ENCODE results near the gene STXBP1. TPM values are rescaled to one million over a fixed set of nuclear protein-coding genes. Genes with fewer than 3 reads are reported as not detected.

The STXBP1 gene
- total RNA-seq, 2 donors from 2014 or later: 32.2 to 47.6 TPM

DNA sequence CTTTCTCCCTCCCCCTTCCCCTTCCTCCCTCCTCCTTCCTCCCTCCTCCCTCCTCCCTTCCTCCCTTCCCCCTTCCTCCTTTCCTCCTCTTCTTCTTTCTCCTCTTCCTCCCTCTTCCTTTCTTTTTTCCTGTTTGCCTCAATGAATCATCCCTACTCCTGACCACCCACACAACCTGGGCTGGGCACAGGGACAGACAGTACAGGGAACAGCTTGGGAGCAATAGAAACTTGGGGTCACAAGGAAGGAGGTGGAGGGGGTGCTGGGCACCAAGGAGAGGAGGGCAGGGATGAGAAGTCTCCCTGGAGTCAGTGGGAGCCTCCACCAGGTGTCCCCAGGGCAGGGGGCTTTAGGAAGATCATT lies 108.8 kb downstream of the STXBP1 start:
- Histone ChIP-seq H3K4me1 (replicated peaks) (no peaks in the 10 kb centered on the region), H3K4me3 (no peak overlapping the region), H3K27me3 (replicated peaks; ENCODE audit: insufficient read depth) (no peaks in the 10 kb centered on the region), H3K36me3 (no peaks in the 10 kb centered on the region), H3K27ac (no peak overlapping the region), H3K9me3 (no peaks in the 10 kb centered on the region)
- intact Hi-C loops (cut with DNase I): no loop called here
- TF ChIP-seq POLR2AphosphoS5 (IDR thresholded peaks at IDR 0.05) (no peak), POLR2A (IDR thresholded peaks at IDR 0.05) (no peak)
- TF ChIP-seq, protein P1, sequence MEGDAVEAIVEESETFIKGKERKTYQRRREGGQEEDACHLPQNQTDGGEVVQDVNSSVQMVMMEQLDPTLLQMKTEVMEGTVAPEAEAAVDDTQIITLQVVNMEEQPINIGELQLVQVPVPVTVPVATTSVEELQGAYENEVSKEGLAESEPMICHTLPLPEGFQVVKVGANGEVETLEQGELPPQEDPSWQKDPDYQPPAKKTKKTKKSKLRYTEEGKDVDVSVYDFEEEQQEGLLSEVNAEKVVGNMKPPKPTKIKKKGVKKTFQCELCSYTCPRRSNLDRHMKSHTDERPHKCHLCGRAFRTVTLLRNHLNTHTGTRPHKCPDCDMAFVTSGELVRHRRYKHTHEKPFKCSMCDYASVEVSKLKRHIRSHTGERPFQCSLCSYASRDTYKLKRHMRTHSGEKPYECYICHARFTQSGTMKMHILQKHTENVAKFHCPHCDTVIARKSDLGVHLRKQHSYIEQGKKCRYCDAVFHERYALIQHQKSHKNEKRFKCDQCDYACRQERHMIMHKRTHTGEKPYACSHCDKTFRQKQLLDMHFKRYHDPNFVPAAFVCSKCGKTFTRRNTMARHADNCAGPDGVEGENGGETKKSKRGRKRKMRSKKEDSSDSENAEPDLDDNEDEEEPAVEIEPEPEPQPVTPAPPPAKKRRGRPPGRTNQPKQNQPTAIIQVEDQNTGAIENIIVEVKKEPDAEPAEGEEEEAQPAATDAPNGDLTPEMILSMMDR (IDR thresholded peaks at IDR 0.05): no peak
- no peak for DNase-seq (ENCODE audit: low spot score)

DNA sequence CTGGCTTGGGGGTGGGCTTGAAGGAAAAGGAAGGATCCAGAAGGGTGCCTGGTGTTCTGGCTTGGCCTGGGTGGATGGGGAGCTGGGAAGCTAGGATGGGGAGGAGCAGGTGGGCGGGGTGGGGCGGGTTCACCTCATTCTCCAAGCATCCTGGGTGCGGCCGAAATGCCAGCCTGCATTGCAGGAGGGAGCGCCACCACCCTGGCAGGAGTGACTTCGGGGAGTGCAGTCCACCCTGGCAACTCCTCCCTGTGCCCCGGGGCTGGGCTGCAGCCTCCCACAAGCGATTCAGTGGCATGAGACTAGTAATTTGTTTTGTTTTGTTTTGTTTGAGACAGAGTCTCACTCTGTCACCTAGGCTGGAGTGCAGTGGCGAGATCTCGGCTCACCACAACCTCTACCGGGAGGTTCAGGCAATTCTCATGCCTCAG lies 109.3 kb downstream of the STXBP1 start:
- no peak for DNase-seq (ENCODE audit: low spot score)
- 54% methylated on average over 11 of the region's 11 CpGs for WGBS
- no peak for TF ChIP-seq POLR2A (IDR thresholded peaks at IDR 0.05)
- TF ChIP-seq POLR2AphosphoS5 (IDR thresholded peaks at IDR 0.05): no peak
- TF ChIP-seq, protein P1 (IDR thresholded peaks at IDR 0.05): no peak
- intact Hi-C loops (cut with DNase I): no loop called here
- Histone ChIP-seq H3K4me3 (no peak overlapping the region), H3K9me3 (no peaks in the 10 kb centered on the region), H3K4me1 (replicated peaks) (no peaks in the 10 kb centered on the region), H3K36me3 (no peaks in the 10 kb centered on the region), H3K27me3 (replicated peaks; ENCODE audit: insufficient read depth) (no peaks in the 10 kb centered on the region), H3K27ac (no peak overlapping the region)

DNA sequence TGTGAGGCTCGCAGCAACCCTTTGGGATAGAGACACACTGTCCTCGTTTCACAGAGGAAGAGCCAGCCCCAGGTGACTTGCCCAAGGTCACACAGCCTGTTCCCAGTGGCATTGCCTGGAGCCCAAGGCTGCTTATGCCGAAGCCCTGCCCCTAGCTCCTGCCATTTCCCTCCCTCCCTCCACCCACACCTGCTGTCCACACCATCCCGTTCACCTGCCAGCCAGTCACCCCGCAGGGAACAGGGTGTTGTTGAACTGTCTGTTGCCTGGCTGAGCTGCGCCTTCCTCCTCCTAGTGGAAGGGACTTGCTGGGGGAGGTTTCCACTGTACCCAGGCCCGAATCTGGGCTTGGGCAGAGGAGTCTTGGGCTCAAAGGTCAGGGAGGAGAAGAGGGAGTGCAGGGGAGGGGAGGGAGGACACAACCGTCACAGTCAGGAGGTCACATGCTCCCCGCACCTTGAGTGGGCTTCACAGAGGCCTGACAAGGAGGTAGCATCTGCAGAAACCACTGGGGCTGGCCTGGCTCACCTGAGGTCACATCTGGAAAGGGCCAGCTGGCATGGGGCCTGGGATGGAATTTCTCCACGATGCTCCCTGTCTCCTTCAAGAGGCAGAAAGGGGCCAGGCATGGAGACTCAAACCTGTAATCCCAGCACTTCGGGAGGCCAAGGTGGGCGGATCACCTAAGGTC lies 110.1 kb downstream of the STXBP1 start:
- no peak overlapping the region for H3K4me3 ChIP-seq
- H3K36me3 ChIP-seq: no peaks in the 10 kb centered on the region
- intact Hi-C loops (cut with DNase I): no loop called here
- no peaks in the 10 kb centered on the region for H3K4me1 ChIP-seq (replicated peaks)
- H3K27ac ChIP-seq: no peak overlapping the region
- 81% methylated on average over 12 of the region's 12 CpGs for WGBS
- H3K27me3 ChIP-seq (replicated peaks; ENCODE audit: insufficient read depth): no peaks in the 10 kb centered on the region
- no peak for DNase-seq (ENCODE audit: low spot score)
- no peak for TF ChIP-seq POLR2AphosphoS5 (IDR thresholded peaks at IDR 0.05)
- TF ChIP-seq POLR2A (IDR thresholded peaks at IDR 0.05): no peak
- TF ChIP-seq, protein P1 (IDR thresholded peaks at IDR 0.05): no peak
- no peaks in the 10 kb centered on the region for H3K9me3 ChIP-seq

DNA sequence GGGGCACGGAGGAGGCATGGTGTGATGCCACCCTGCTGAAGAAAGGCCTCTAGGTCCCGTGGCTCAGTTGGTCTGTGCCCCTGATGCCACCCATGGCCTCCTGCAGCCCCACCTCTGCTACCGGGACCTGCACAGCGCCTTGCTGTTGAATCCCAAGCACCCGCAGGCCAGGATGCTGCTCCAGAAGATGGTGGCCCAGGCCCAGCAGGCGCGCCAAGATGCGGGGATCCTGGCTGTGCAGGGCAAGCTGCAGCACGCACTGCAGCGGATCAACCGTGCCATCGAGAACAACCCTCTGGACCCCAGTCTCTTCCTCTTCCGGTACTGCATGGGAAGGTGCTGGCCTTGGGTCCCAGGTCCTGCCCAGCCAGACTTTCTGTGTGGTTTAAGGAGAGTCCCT lies 110.9 kb downstream of the STXBP1 start:
- 72% methylated on average over 13 of the region's 13 CpGs for WGBS
- Histone ChIP-seq H3K27ac (no peak overlapping the region), H3K36me3 (no peaks in the 10 kb centered on the region), H3K9me3 (no peaks in the 10 kb centered on the region), H3K4me1 (replicated peaks) (no peaks in the 10 kb centered on the region), H3K27me3 (replicated peaks; ENCODE audit: insufficient read depth) (no peaks in the 10 kb centered on the region), H3K4me3 (no peak overlapping the region)
- no peak for DNase-seq (ENCODE audit: low spot score)
- TF ChIP-seq, protein P1 (IDR thresholded peaks at IDR 0.05): no peak
- no peak for TF ChIP-seq POLR2A (IDR thresholded peaks at IDR 0.05)
- no peak for TF ChIP-seq POLR2AphosphoS5 (IDR thresholded peaks at IDR 0.05)
- intact Hi-C loops (cut with DNase I): no loop called here

DNA sequence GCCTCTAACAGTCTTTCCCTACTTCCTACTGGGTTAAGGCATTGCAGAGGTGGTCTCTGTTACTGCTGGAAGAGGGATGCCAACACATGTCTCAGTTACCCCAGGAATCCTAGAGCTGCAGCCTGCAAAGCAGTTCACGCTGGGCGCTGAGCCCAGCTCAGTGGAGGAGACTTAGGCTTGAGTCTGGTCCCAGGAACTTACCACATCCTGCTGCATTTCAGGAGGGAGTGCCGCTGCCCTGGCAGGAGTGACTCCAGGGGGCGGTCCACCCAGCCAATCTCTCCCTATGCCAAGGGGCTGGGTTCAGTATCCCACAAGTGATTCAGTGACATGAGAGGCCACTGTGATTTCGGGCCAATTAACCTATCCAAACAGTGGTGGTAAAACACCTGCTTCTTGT lies 111.4 kb downstream of the STXBP1 start:
- Histone ChIP-seq H3K27me3 (replicated peaks; ENCODE audit: insufficient read depth) (no peaks in the 10 kb centered on the region), H3K27ac (no peak overlapping the region), H3K4me1 (replicated peaks) (no peaks in the 10 kb centered on the region), H3K36me3 (no peaks in the 10 kb centered on the region), H3K4me3 (no peak overlapping the region), H3K9me3 (no peaks in the 10 kb centered on the region)
- TF ChIP-seq, protein P1 (IDR thresholded peaks at IDR 0.05): no peak
- TF ChIP-seq POLR2A (IDR thresholded peaks at IDR 0.05) (no peak), POLR2AphosphoS5 (IDR thresholded peaks at IDR 0.05) (no peak)
- WGBS: 30% methylated on average over 5 of the region's 5 CpGs
- no peak for DNase-seq (ENCODE audit: low spot score)
- intact Hi-C loops (cut with DNase I): no loop called here
